Mammary epithelial cell (primary cell): Measurements from ENCODE around the gene CLASP1.

Source experiments
- EZH2 ChIP-seq: IDR thresholded peaks from 2 replicates; pipeline ENCODE4 v1.6.1; 2012; ENCODE audit warnings: low read length, inconsistent platforms, borderline replicate concordance
- TF ChIP-seq, protein P1 (sequence below), 2 donors: IDR thresholded peaks in 1 of 2; conservative IDR thresholded peaks in 1 of 2; 2 replicates each; pipeline ENCODE4 v1.5.1; 2011 to 2012; ENCODE audit warnings: inconsistent platforms in 2 of 2, low read length in 2 of 2, mild to moderate bottlenecking in 2 of 2, control low read depth in 1 of 2, low read depth in 1 of 2; ENCODE audit not compliant: insufficient read depth in 1 of 2; ENCODE audit errors: extremely low read depth in 1 of 2

- TF ChIP-seq EZH2: no peak
- TF ChIP-seq, protein P1, sequence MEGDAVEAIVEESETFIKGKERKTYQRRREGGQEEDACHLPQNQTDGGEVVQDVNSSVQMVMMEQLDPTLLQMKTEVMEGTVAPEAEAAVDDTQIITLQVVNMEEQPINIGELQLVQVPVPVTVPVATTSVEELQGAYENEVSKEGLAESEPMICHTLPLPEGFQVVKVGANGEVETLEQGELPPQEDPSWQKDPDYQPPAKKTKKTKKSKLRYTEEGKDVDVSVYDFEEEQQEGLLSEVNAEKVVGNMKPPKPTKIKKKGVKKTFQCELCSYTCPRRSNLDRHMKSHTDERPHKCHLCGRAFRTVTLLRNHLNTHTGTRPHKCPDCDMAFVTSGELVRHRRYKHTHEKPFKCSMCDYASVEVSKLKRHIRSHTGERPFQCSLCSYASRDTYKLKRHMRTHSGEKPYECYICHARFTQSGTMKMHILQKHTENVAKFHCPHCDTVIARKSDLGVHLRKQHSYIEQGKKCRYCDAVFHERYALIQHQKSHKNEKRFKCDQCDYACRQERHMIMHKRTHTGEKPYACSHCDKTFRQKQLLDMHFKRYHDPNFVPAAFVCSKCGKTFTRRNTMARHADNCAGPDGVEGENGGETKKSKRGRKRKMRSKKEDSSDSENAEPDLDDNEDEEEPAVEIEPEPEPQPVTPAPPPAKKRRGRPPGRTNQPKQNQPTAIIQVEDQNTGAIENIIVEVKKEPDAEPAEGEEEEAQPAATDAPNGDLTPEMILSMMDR (conservative IDR thresholded peaks at IDR 0.05 in 1 of 2, IDR thresholded peaks at IDR 0.05 in 1 of 2; ENCODE audit: extremely low read depth in 1 of 2, insufficient read depth in 1 of 2, low read depth in 1 of 2, low read length in 2 of 2): no peak
These were observed 327.8 kb downstream of the CLASP1 start for GRCh38 chr2:121321476-121321875.
